Iris pigment epithelial cell (primary cell): ENCODE data around the gene PEX12.
"Not testable (repeated sequence)": the region's sequence is repeated elsewhere in the genome, so short reads cannot be mapped to it uniquely, and the experiment has no call there.

Experiments used
- DNase-seq: peaks from one replicate; pipeline ENCODE4 v3.0.0-alpha.2; 2011; ENCODE audit warnings: low read depth

Gene PEX12

GRCh38 chr17:35536664-35537171, 41.7 kb downstream of the PEX12 start:
- DNase-seq: peak; percentile 8

GRCh38 chr17:35535406-35535805, 43.0 kb downstream of the PEX12 start:
- DNase-seq: not testable (repeated sequence)

DNA sequence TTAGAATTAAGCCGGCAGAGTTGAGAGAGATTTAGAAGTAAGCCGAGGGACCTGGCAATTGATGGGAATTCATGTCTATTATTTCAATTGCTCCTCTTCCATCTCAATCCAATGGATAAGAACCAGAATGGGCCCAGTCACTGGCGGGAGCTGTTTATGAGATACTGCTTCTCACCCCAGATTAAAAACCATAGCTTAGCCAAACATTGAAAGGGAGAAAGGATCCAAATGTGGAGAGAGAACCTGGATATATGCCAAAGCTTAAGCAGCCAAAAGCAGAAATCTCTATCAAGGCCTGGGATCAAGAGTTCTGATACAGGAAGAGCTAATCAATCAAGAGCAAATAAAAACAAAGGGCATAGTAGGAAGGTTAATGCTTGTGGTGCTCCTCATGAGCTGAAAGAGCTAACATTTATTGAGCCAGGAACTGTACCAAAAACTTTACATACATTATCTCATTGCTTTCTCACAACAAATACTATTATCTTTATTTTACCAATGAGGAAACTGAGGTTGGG, 43.7 kb downstream of the PEX12 start:
- no peak for DNase-seq

GRCh38 chr17:35531160-35531559, 47.2 kb downstream of the PEX12 start:
- no peak for DNase-seq

GRCh38 chr17:35529866-35530265, 48.5 kb downstream of the PEX12 start:
- no peak for DNase-seq

DNA sequence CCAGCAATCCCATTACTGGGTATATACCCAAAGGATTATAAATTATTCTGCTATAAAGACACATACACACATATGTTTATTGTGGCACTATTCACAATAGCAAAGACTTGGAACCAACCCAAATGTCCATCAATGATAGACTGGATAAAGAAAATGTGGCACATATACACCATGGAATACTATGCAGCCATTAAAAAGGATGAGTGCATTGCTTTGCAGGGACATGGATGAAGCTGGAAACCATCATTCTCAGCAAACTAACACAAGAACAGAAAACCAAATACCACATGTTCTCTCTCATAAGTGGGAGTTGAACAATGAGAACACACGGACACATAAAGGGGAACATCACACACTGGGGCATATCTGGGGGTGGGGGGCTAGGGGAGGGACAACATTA, 49.0 kb downstream of the PEX12 start:
- not testable (repeated sequence) for DNase-seq
